Hepatocyte (in vitro differentiated cells): ENCODE measurements around the gene GALNT18. TPM values are rescaled to one million over a fixed set of nuclear protein-coding genes. Genes with fewer than 3 reads are reported as not detected.

Experiments used
- DNase-seq: peaks from one replicate; pipeline ENCODE4 v3.0.0-alpha.2; 2016; ENCODE audit warnings: low spot score
- H2AFZ ChIP-seq: fragments of 200-600 bp; sonication (generic); 2 replicates; pipeline ENCODE4 v1.6.0; 2016; ENCODE audit warnings: antibody characterized with exemption, mild to moderate bottlenecking
- H3K27ac ChIP-seq: fragments of 200-600 bp; sonication (generic); 2 replicates; pipeline ENCODE4 v1.5.1; 2016; ENCODE audit warnings: mild to moderate bottlenecking
- H3K27me3 ChIP-seq: fragments of 200-600 bp; sonication (generic); 2 replicates; pipeline ENCODE4 v1.6.1; 2016
- H3K36me3 ChIP-seq: fragments of 200-600 bp; sonication (generic); replicated peaks from 2 replicates; pipeline ENCODE4 v1.5.1; 2016; ENCODE audit warnings: low read depth; ENCODE audit not compliant: insufficient read depth
- H3K4me1 ChIP-seq: fragments of 200-600 bp; sonication (generic); 2 replicates; pipeline ENCODE4 v1.5.1; 2016; ENCODE audit warnings: mild to moderate bottlenecking, moderate library complexity; ENCODE audit not compliant: insufficient read depth
- H3K4me2 ChIP-seq: fragments of 200-600 bp; sonication (generic); 2 replicates; pipeline ENCODE4 v1.6.0; 2016
- H3K4me3 ChIP-seq: fragments of 200-600 bp; sonication (generic); 2 replicates; pipeline ENCODE4 v1.5.1; 2016; ENCODE audit warnings: mild to moderate bottlenecking
- H3K79me2 ChIP-seq: fragments of 200-600 bp; sonication (generic); 2 replicates; pipeline ENCODE4 v1.6.0; 2017; ENCODE audit warnings: mild to moderate bottlenecking
- H3K9me2 ChIP-seq: fragments of 200-600 bp; sonication (generic); replicated peaks from 2 replicates; pipeline ENCODE4 v1.6.0; 2017; ENCODE audit warnings: mild to moderate bottlenecking; ENCODE audit not compliant: insufficient read depth
- H3K9me3 ChIP-seq: fragments of 200-600 bp; sonication (generic); 2 replicates; pipeline ENCODE4 v1.5.1; 2016; ENCODE audit warnings: low read depth, mild to moderate bottlenecking
- H4K20me1 ChIP-seq: fragments of 200-600 bp; sonication (generic); 2 replicates; pipeline ENCODE4 v1.6.0; 2016; ENCODE audit warnings: mild to moderate bottlenecking; ENCODE audit not compliant: insufficient read depth, poor library complexity, severe bottlenecking
- CTCF ChIP-seq: fragments of 200-600 bp; sonication (generic); IDR thresholded peaks from 2 replicates; pipeline ENCODE4 v1.5.1; 2016; ENCODE audit warnings: antibody characterized with exemption, mild to moderate bottlenecking; ENCODE audit not compliant: poor library complexity
- EZH2 ChIP-seq: fragments of 200-600 bp; sonication (generic); IDR thresholded peaks from 2 replicates; pipeline ENCODE4 v1.6.1; 2016; ENCODE audit warnings: antibody characterized with exemption, mild to moderate bottlenecking, borderline replicate concordance
- EZH2phosphoT487 ChIP-seq: fragments of 200-600 bp; sonication (generic); IDR thresholded peaks from one replicate; pipeline ENCODE4 v1.6.1; 2018; ENCODE audit warnings: antibody characterized with exemption, mild to moderate bottlenecking, low read depth, moderate library complexity; ENCODE audit not compliant: unreplicated experiment, severe bottlenecking
- WGBS: methylation state at CpG from one replicate; pipeline ENCODE4 v1.1.6; 2016; ENCODE audit warnings: low lambda C conversion rate; ENCODE audit errors: missing lambda C conversion rate; 5-methylcytosine and 5-hydroxymethylcytosine counted together
- polyA plus RNA-seq: library from polyadenylated mRNA; unstranded; fragments of >200 nt; fragmentation: Nextera tagmentation; extraction: Ambion mirVana; gene quantifications from 2 replicates; pipeline ENCODE4 v1.2.1, GENCODE V29; 2016
- total RNA-seq: library from RNA; depleted of rRNA; stranded (reverse); fragments of >200 nt; gene quantifications from 2 replicates; pipeline ENCODE4 v1.2.3, GENCODE V29; 2014

GALNT18 gene
- total and polyA plus RNA-seq, 2 experiments from 2014 or later = 11.6 to 22.4 TPM

GRCh38 chr11:11389238-11389637 lies 232.6 kb downstream of the GALNT18 start:
- Histone ChIP-seq H3K9me3 (no peaks in the 10 kb centered on the region), H3K36me3 (no peaks in the 10 kb centered on the region), H4K20me1 (no peaks in the 10 kb centered on the region), H3K27me3 (no peaks in the 10 kb centered on the region), H3K27ac (no peak overlapping the region), H2AFZ (no peak overlapping the region), H3K9me2 (no peaks in the 10 kb centered on the region), H3K4me2 (no peak overlapping the region), H3K4me1 (no peaks in the 10 kb centered on the region), H3K4me3 (no peak overlapping the region), H3K79me2 (no peaks in the 10 kb centered on the region)
- WGBS = 91% methylated on average over 4 of the region's 4 CpGs
- TF ChIP-seq EZH2phosphoT487 (no peak), CTCF (no peak), EZH2 (no peak)
- DNase-seq = no peak

GRCh38 chr11:11387622-11388305 lies 234.0 kb downstream of the GALNT18 start:
- 72% methylated on average over 10 of the region's 10 CpGs for WGBS
- no peak overlapping the region for H3K27ac ChIP-seq
- no peaks in the 10 kb centered on the region for H4K20me1 ChIP-seq
- no peaks in the 10 kb centered on the region for H3K4me1 ChIP-seq
- H3K9me2 ChIP-seq = no peaks in the 10 kb centered on the region
- no peaks in the 10 kb centered on the region for H3K79me2 ChIP-seq
- no peaks in the 10 kb centered on the region for H3K27me3 ChIP-seq
- H3K4me2 ChIP-seq = no peak overlapping the region
- TF ChIP-seq EZH2phosphoT487 (no peak), CTCF (no peak), EZH2 (no peak)
- DNase-seq = no peak
- H2AFZ ChIP-seq = no peak overlapping the region
- H3K9me3 ChIP-seq = no peaks in the 10 kb centered on the region
- H3K36me3 ChIP-seq = no peaks in the 10 kb centered on the region
- H3K4me3 ChIP-seq = no peak overlapping the region

- 69% methylated on average over 4 of the region's 4 CpGs for whole genome bisulfite sequencing
- Histone ChIP-seq H3K36me3 (no peaks in the 10 kb centered on the region), H3K27me3 (no peaks in the 10 kb centered on the region), H3K27ac (no peak overlapping the region), H3K4me2 (no peak overlapping the region), H3K9me2 (no peaks in the 10 kb centered on the region), H3K4me1 (no peaks in the 10 kb centered on the region), H2AFZ (no peak overlapping the region), H4K20me1 (no peaks in the 10 kb centered on the region), H3K79me2 (no peaks in the 10 kb centered on the region), H3K9me3 (no peaks in the 10 kb centered on the region), H3K4me3 (no peak overlapping the region)
- TF ChIP-seq EZH2phosphoT487 = no peak
- no peak for TF ChIP-seq CTCF
- no peak for TF ChIP-seq EZH2
- DNase-seq = no peak
Observed at GRCh38 chr11:11387207-11387606, 234.6 kb downstream of the GALNT18 start.
